ENCODE data around the gene CCDC124. TPM values are rescaled to one million over a fixed set of nuclear protein-coding genes. Genes with fewer than 3 reads are reported as not detected.

CCDC124 gene
- total and polyA plus RNA-seq, 2 donors = 23.8 to 78.8 TPM

GRCh38 chr19:17926044-17926443 is 6.8 kb upstream of the CCDC124 start:
- Histone ChIP-seq H3K27me3 (ENCODE audit: control insufficient read depth in 2 of 2, insufficient read depth in 1 of 2, low read length in 1 of 2) (no peaks in the 10 kb centered on the region), H3K4me3 (ENCODE audit: low read length in 2 of 2) (no peak overlapping the region), H3K9me3 (ENCODE audit: control insufficient read depth in 2 of 2, insufficient read depth in 1 of 2, low read length in 1 of 2) (no peaks in the 10 kb centered on the region), H3K36me3 (ENCODE audit: control insufficient read depth in 2 of 2, insufficient read depth in 2 of 2, low read length in 1 of 2) (no peaks in the 10 kb centered on the region), H3K27ac (ENCODE audit: low read depth in 1 of 2, low read length in 1 of 2) (no peak overlapping the region), H3K4me1 (ENCODE audit: control insufficient read depth in 2 of 2, insufficient read depth in 2 of 2, low read length in 2 of 2) (no peaks in the 10 kb centered on the region)
- no peak for DNase-seq (ENCODE audit: low read depth in 6 of 9, low spot score in 9 of 9)
- WGBS = 86% methylated on average over 4 of the region's 4 CpGs

DNA sequence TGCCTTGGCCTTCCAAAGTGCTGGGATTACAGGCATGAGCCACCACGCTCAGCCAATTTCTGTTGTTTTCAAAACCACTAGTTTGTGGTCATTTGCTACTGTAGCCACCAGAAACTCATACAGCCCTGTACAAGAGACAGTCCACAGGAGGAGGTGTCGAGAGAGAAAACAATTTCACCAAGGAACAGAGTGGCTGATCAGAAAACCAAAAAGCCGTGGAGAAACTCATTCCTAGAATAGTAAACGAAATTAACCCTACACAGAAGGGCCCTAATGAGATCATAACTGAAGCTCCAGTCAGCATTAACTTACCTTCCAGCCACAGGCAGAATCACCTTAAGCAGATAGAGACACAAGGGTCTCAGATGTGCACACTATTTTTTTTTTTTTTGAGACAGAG is 3.8 kb upstream of the CCDC124 start:
- no peak for DNase-seq (ENCODE audit: low read depth in 6 of 9, low spot score in 9 of 9)
- H3K36me3 ChIP-seq (ENCODE audit: control insufficient read depth in 2 of 2, insufficient read depth in 2 of 2, low read length in 1 of 2) = no peaks in the 10 kb centered on the region
- no peak overlapping the region for H3K4me3 ChIP-seq (ENCODE audit: low read length in 2 of 2)
- no peak overlapping the region for H3K27ac ChIP-seq (ENCODE audit: low read depth in 1 of 2, low read length in 1 of 2)
- WGBS = 87% methylated on average over 4 of the region's 4 CpGs
- peaks cover 5 to 11% of the 10 kb centered on the region in 2 donors for H3K27me3 ChIP-seq (ENCODE audit: control insufficient read depth in 2 of 2, insufficient read depth in 1 of 2, low read length in 1 of 2)
- H3K4me1 ChIP-seq (ENCODE audit: control insufficient read depth in 2 of 2, insufficient read depth in 2 of 2, low read length in 2 of 2) = peaks cover 6 to 18% of the 10 kb centered on the region in 2 donors
- H3K9me3 ChIP-seq (ENCODE audit: control insufficient read depth in 2 of 2, insufficient read depth in 1 of 2, low read length in 1 of 2) = no peaks in the 10 kb centered on the region

DNA sequence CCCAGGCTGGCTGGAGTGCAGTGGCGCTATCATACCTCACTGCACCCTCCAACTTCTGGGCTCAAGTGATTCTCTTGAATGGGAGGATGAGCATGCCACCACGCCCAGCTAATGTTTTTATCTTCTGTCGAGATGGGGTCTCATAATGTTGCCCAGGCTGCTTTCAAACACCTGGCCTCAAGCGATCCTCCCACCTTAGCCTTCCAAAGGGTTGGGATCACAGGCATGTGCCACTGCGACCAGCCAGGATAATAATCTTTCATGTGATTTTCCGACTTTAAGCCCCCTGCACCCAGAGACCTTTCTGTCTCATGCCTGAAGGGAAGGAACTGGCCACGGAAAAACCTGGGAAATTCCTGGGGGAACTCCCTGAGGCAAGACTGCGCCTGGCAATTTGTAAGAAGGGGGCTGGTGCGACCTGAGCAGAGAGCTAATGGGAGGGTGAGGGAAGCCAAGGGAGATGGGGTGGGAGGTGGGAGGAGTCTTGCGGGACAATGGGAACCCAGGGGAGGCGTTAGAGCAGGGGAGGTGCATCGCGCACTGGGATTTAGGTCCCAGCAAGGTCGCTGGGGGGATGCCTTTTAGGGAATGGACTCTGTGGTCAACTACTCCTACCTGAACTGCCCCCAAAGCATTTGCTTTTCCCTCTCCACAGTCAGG is 1.2 kb upstream of the CCDC124 start:
- Histone ChIP-seq H3K36me3 (ENCODE audit: control insufficient read depth in 2 of 2, insufficient read depth in 2 of 2, low read length in 1 of 2) (no peaks in the 10 kb centered on the region), H3K4me1 (ENCODE audit: control insufficient read depth in 2 of 2, insufficient read depth in 2 of 2, low read length in 2 of 2) (peaks cover 6 to 18% of the 10 kb centered on the region in 2 donors), H3K4me3 (ENCODE audit: low read length in 2 of 2) (peak overlapping the region; percentile 61 to 91), H3K9me3 (ENCODE audit: control insufficient read depth in 2 of 2, insufficient read depth in 1 of 2, low read length in 1 of 2) (no peaks in the 10 kb centered on the region), H3K27ac (ENCODE audit: low read depth in 1 of 2, low read length in 1 of 2) (peak overlapping the region; percentile 42 to 82), H3K27me3 (ENCODE audit: control insufficient read depth in 2 of 2, insufficient read depth in 1 of 2, low read length in 1 of 2) (peaks cover 5 to 11% of the 10 kb centered on the region in 2 donors)
- WGBS = 50% methylated on average over 14 of the region's 14 CpGs
- DNase-seq (ENCODE audit: low read depth in 6 of 9, low spot score in 9 of 9) = peak in 1 of 9 donors; percentile 28

GRCh38 chr19:17933414-17934129 is 757 bp downstream of the CCDC124 start:
- no peaks in the 10 kb centered on the region for H3K9me3 ChIP-seq (ENCODE audit: control insufficient read depth in 2 of 2, insufficient read depth in 1 of 2, low read length in 1 of 2)
- peak overlapping the region; percentile 61 to 91 for H3K4me3 ChIP-seq (ENCODE audit: low read length in 2 of 2)
- H3K27me3 ChIP-seq (ENCODE audit: control insufficient read depth in 2 of 2, insufficient read depth in 1 of 2, low read length in 1 of 2) = peaks cover 5 to 11% of the 10 kb centered on the region in 2 donors
- H3K36me3 ChIP-seq (ENCODE audit: control insufficient read depth in 2 of 2, insufficient read depth in 2 of 2, low read length in 1 of 2) = peaks cover 0 to 1% of the 10 kb centered on the region in 2 donors
- peaks cover 6 to 18% of the 10 kb centered on the region in 2 donors for H3K4me1 ChIP-seq (ENCODE audit: control insufficient read depth in 2 of 2, insufficient read depth in 2 of 2, low read length in 2 of 2)
- H3K27ac ChIP-seq (ENCODE audit: low read depth in 1 of 2, low read length in 1 of 2) = no peak overlapping the region
- WGBS = 38% methylated on average over 19 of the region's 19 CpGs
- no peak for DNase-seq (ENCODE audit: low read depth in 6 of 9, low spot score in 9 of 9)

- H3K27me3 ChIP-seq (ENCODE audit: control insufficient read depth in 2 of 2, insufficient read depth in 1 of 2, low read length in 1 of 2) = peaks cover 5 to 10% of the 10 kb centered on the region in 2 donors
- no peak for DNase-seq (ENCODE audit: low read depth in 6 of 9, low spot score in 9 of 9)
- no peaks in the 10 kb centered on the region for H3K9me3 ChIP-seq (ENCODE audit: control insufficient read depth in 2 of 2, insufficient read depth in 1 of 2, low read length in 1 of 2)
- no peak overlapping the region for H3K4me3 ChIP-seq (ENCODE audit: low read length in 2 of 2)
- peaks cover 0 to 9% of the 10 kb centered on the region in 2 donors for H3K36me3 ChIP-seq (ENCODE audit: control insufficient read depth in 2 of 2, insufficient read depth in 2 of 2, low read length in 1 of 2)
- H3K4me1 ChIP-seq (ENCODE audit: control insufficient read depth in 2 of 2, insufficient read depth in 2 of 2, low read length in 2 of 2) = peaks cover 6 to 18% of the 10 kb centered on the region in 2 donors
- no peak overlapping the region for H3K27ac ChIP-seq (ENCODE audit: low read depth in 1 of 2, low read length in 1 of 2)
- WGBS = 96% methylated on average over 21 of the region's 21 CpGs
These were observed 3.6 kb downstream of the CCDC124 start for GRCh38 chr19:17936379-17936778.

GRCh38 chr19:17937371-17937900 is 4.6 kb downstream of the CCDC124 start:
- Histone ChIP-seq H3K36me3 (ENCODE audit: control insufficient read depth in 2 of 2, insufficient read depth in 2 of 2, low read length in 1 of 2) (peaks cover 8 to 14% of the 10 kb centered on the region in 2 donors), H3K9me3 (ENCODE audit: control insufficient read depth in 2 of 2, insufficient read depth in 1 of 2, low read length in 1 of 2) (no peaks in the 10 kb centered on the region)

DNA sequence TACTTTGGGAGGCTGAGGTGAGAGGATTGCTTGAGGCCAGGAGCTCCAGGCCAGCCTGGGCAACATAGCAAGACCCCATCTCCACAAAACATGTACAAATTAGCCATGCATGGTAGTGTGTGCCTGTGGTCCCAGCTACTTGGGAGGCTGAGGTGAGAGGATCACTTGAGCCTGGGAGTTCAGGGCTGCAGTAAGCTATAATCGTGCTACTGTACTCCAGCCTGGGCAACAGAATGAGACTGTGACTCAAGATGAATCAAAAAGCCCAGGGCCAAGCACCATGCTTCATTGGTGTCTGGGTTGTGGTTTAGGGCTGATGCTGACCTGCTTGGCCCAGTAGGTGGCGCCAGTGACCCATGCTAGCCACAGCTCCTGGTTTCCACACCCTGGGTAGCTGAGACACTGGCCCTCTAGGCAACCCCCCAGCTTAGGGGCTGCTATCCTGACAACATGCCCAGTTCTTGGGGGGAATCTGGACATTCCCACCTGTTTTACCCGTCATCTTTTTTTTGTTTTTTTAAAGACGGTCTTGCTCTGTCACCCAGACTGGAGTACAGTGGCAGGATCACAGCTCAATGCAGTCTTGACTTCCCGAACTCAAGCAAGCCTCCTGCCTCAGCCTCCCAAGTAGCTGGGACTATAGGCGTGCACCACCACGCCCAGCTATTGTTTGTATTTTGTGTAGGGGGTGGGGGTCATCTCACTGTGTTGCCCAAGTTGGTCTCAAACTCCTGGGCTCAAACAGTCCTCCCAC is 5.5 kb downstream of the CCDC124 start:
- Histone ChIP-seq H3K27ac (ENCODE audit: low read depth in 1 of 2, low read length in 1 of 2) (no peak overlapping the region), H3K4me3 (ENCODE audit: low read length in 2 of 2) (no peak overlapping the region), H3K9me3 (ENCODE audit: control insufficient read depth in 2 of 2, insufficient read depth in 1 of 2, low read length in 1 of 2) (no peaks in the 10 kb centered on the region), H3K36me3 (ENCODE audit: control insufficient read depth in 2 of 2, insufficient read depth in 2 of 2, low read length in 1 of 2) (peaks cover 15% of the 10 kb centered on the region in 2 donors), H3K4me1 (ENCODE audit: control insufficient read depth in 2 of 2, insufficient read depth in 2 of 2, low read length in 2 of 2) (peaks cover 4 to 8% of the 10 kb centered on the region in 2 donors), H3K27me3 (ENCODE audit: control insufficient read depth in 2 of 2, insufficient read depth in 1 of 2, low read length in 1 of 2) (no peaks in the 10 kb centered on the region)
- peak in 8 of 9 donors; percentile 55 to 81 (median 68) for DNase-seq (ENCODE audit: low read depth in 6 of 9, low spot score in 9 of 9)
- WGBS = 65% methylated on average over 7 of the region's 7 CpGs

More at GRCh38 chr19:17937371-17937900, 4.6 kb downstream of the CCDC124 start:
- DNase-seq (ENCODE audit: low read depth in 6 of 9, low spot score in 9 of 9) = no peak
- peaks cover 6 to 8% of the 10 kb centered on the region in 2 donors for H3K4me1 ChIP-seq (ENCODE audit: control insufficient read depth in 2 of 2, insufficient read depth in 2 of 2, low read length in 2 of 2)
- H3K4me3 ChIP-seq (ENCODE audit: low read length in 2 of 2) = no peak overlapping the region
- WGBS = 93% methylated on average over 9 of the region's 9 CpGs
- H3K27me3 ChIP-seq (ENCODE audit: control insufficient read depth in 2 of 2, insufficient read depth in 1 of 2, low read length in 1 of 2) = no peaks in the 10 kb centered on the region
- H3K27ac ChIP-seq (ENCODE audit: low read depth in 1 of 2, low read length in 1 of 2) = no peak overlapping the region

- Histone ChIP-seq H3K27ac (ENCODE audit: low read depth in 1 of 2, low read length in 1 of 2) (peak overlapping the region in 1 of 2 donors; percentile 13), H3K4me3 (ENCODE audit: low read length in 2 of 2) (no peak overlapping the region), H3K9me3 (ENCODE audit: control insufficient read depth in 2 of 2, insufficient read depth in 1 of 2, low read length in 1 of 2) (peaks cover 0 to 2% of the 10 kb centered on the region in 2 donors), H3K36me3 (ENCODE audit: control insufficient read depth in 2 of 2, insufficient read depth in 2 of 2, low read length in 1 of 2) (peaks cover 20 to 22% of the 10 kb centered on the region in 2 donors), H3K27me3 (ENCODE audit: control insufficient read depth in 2 of 2, insufficient read depth in 1 of 2, low read length in 1 of 2) (no peaks in the 10 kb centered on the region), H3K4me1 (ENCODE audit: control insufficient read depth in 2 of 2, insufficient read depth in 2 of 2, low read length in 2 of 2) (peaks cover 2 to 5% of the 10 kb centered on the region in 2 donors)
- 98% methylated on average over 17 of the region's 17 CpGs for WGBS
- no peak for DNase-seq (ENCODE audit: low read depth in 6 of 9, low spot score in 9 of 9)
These were observed 9.4 kb downstream of the CCDC124 start for GRCh38 chr19:17942181-17942580.
